ENCODE data around the gene CCDC28B.

The CCDC28B gene

DNA sequence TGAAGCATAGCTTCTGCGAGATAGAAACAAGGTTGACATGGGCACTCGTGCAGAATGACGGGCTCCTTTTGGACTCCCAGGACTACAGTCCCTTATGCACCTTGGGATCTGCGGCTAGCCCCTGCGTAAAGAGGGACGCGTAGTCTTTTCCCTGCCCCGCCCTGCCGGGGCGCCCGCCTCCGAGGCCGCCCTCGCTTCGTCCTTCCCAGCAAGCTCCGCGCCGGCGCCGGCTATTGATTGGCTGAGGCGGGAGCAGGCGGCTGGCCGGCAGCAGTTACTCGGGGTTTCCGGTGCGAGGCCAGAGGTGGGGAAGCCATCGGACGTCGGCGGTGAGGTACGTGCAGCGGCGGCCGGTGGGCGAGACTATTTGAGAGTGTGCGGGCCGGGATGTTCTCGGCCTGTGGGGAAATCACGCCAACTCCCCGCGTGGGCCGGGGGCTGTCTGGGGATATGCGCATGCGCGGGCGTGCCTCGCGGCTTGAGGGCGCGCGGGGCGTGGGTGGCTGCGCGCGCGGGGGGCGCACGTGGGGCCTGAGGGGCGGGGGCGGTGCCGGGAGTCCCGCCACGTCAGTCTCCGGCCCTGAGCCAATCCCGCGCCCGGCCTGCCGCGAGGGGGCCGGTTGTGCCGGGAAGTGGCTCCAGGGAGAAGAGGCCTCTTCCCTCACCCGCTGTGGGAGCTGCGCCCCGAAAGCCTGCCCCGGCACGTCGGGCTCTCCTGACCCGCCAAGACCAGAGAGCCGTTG, 20.8 kb upstream of the CCDC28B start, which contains the start of gene TXLNA:
TXLNA (plus strand) TSS at position 233 of the 743 bp plus-strand sequence. CDS start 671 bp downstream, outside the sequence.
- H3K36me3 ChIP-seq (ENCODE audit: control insufficient read depth, insufficient read depth, low read length), result peaks cover 37% of the 10 kb centered on the region
- peaks cover 27% of the 10 kb centered on the region for H3K4me1 ChIP-seq (ENCODE audit: control insufficient read depth, insufficient read depth, low read length)
- H3K9me3 ChIP-seq (ENCODE audit: control insufficient read depth, insufficient read depth, low read depth, low read length), result no peaks in the 10 kb centered on the region
- H3K9ac ChIP-seq (ENCODE audit: low read length), result peak within 1 kb of the TSS; percentile 93
- peak within 1 kb of the TSS; percentile 94 for H3K27ac ChIP-seq (ENCODE audit: low read depth, low read length)
- peak within 1 kb of the TSS; percentile 78 for H3K4me3 ChIP-seq (ENCODE audit: low read depth, low read length)
- no peaks in the 10 kb centered on the region for H3K27me3 ChIP-seq (ENCODE audit: control insufficient read depth, insufficient read depth, low read length)

DNA sequence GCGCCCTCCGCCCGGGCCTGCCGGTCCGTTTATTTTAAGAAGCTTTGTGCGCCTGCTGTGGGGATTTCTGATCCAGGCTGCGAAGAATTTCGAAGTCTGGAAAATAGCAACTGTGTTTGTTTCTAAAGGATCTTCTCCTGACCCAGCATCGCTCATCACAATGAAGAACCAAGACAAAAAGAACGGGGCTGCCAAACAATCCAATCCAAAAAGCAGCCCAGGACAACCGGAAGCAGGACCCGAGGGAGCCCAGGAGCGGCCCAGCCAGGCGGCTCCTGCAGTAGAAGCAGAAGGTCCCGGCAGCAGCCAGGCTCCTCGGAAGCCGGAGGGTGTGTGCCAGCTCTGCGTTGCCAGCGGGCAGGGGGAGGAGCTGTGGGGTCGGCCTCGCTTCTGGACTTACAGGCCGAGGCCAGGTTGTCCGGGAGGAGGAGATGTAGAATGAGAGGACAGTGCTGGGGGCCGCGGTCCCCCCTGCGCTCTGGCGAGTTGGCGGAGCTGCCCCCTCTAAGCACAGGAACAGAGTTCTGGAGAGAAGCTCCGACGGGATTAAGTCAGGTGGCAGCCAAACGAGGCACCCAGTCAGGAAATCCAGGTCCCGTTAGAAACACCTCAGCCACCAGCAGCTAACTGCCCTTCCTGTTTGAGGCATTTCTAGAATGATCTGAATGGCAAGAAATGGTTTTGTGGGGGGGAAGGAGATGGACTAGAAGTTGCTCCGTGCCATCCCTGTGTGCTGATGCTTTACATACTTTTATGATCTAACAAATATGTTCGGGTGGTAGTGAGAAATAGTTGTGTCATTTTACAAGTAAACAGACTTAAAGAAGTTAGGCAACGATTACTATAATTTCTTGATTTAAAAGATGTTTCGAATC, 20.0 kb upstream of the CCDC28B start:
- Histone ChIP-seq H3K4me1 (ENCODE audit: control insufficient read depth, insufficient read depth, low read length) (peaks cover 27% of the 10 kb centered on the region), H3K36me3 (ENCODE audit: control insufficient read depth, insufficient read depth, low read length) (peaks cover 40% of the 10 kb centered on the region), H3K27me3 (ENCODE audit: control insufficient read depth, insufficient read depth, low read length) (no peaks in the 10 kb centered on the region), H3K9me3 (ENCODE audit: control insufficient read depth, insufficient read depth, low read depth, low read length) (no peaks in the 10 kb centered on the region), H3K4me3 (ENCODE audit: low read depth, low read length) (peak overlapping the region; percentile 78), H3K9ac (ENCODE audit: low read length) (peak overlapping the region; percentile 93), H3K27ac (ENCODE audit: low read depth, low read length) (peak overlapping the region; percentile 94; the same call in 1 of the 2 replicates)

DNA sequence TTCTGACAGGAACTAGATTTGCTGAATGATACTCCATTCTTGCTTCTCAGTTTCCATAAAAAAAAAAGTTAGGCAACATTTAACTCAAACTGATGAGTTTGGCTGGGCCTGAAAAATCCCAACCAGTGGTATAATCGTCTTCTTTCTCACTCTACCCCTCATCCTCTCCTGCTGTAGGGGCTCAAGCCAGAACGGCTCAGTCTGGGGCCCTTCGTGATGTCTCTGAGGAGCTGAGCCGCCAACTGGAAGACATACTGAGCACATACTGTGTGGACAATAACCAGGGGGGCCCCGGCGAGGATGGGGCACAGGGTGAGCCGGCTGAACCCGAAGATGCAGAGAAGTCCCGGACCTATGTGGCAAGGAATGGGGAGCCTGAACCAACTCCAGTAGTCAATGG, 19.3 kb upstream of the CCDC28B start:
- Histone ChIP-seq H3K9ac (ENCODE audit: low read length) (no peak overlapping the region), H3K27me3 (ENCODE audit: control insufficient read depth, insufficient read depth, low read length) (no peaks in the 10 kb centered on the region), H3K36me3 (ENCODE audit: control insufficient read depth, insufficient read depth, low read length) (peaks cover 46% of the 10 kb centered on the region), H3K27ac (ENCODE audit: low read depth, low read length) (no peak overlapping the region), H3K9me3 (ENCODE audit: control insufficient read depth, insufficient read depth, low read depth, low read length) (no peaks in the 10 kb centered on the region), H3K4me3 (ENCODE audit: low read depth, low read length) (peak overlapping the region; percentile 78), H3K4me1 (ENCODE audit: control insufficient read depth, insufficient read depth, low read length) (peaks cover 27% of the 10 kb centered on the region)

- Histone ChIP-seq H3K9ac (ENCODE audit: low read length) (no peak overlapping the region), H3K4me3 (ENCODE audit: low read depth, low read length) (no peak overlapping the region), H3K9me3 (ENCODE audit: control insufficient read depth, insufficient read depth, low read depth, low read length) (no peaks in the 10 kb centered on the region), H3K36me3 (ENCODE audit: control insufficient read depth, insufficient read depth, low read length) (peaks cover 51% of the 10 kb centered on the region), H3K27ac (ENCODE audit: low read depth, low read length) (no peak overlapping the region), H3K4me1 (ENCODE audit: control insufficient read depth, insufficient read depth, low read length) (peaks cover 27% of the 10 kb centered on the region), H3K27me3 (ENCODE audit: control insufficient read depth, insufficient read depth, low read length) (no peaks in the 10 kb centered on the region)
These were observed 18.8 kb upstream of the CCDC28B start for GRCh38 chr1:32181563-32181962.

DNA sequence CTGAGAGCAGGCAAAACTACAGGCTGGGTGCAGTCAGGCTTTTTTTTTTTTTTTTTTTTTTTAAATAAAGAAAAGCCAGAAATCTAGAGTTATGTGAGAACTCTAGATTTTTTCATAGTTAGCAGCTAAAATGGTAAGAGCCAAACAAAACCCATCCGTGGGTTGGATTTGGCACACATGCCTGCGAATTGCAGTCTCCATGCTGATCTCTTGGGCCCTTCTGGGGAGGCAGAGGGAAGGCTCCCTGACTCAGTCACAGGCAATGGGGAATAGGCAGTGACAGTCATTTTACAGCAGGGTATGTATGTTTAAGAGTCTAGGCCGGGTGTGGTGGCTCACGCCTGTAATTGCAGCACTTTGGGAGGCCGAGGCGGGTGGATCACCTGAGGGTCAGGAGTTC, 18.3 kb upstream of the CCDC28B start:
- H3K4me1 ChIP-seq (ENCODE audit: control insufficient read depth, insufficient read depth, low read length), result peaks cover 27% of the 10 kb centered on the region
- H3K9ac ChIP-seq (ENCODE audit: low read length), result no peak overlapping the region
- no peaks in the 10 kb centered on the region for H3K9me3 ChIP-seq (ENCODE audit: control insufficient read depth, insufficient read depth, low read depth, low read length)
- no peaks in the 10 kb centered on the region for H3K27me3 ChIP-seq (ENCODE audit: control insufficient read depth, insufficient read depth, low read length)
- peaks cover 56% of the 10 kb centered on the region for H3K36me3 ChIP-seq (ENCODE audit: control insufficient read depth, insufficient read depth, low read length)
- H3K4me3 ChIP-seq (ENCODE audit: low read depth, low read length), result no peak overlapping the region
- no peak overlapping the region for H3K27ac ChIP-seq (ENCODE audit: low read depth, low read length)

DNA sequence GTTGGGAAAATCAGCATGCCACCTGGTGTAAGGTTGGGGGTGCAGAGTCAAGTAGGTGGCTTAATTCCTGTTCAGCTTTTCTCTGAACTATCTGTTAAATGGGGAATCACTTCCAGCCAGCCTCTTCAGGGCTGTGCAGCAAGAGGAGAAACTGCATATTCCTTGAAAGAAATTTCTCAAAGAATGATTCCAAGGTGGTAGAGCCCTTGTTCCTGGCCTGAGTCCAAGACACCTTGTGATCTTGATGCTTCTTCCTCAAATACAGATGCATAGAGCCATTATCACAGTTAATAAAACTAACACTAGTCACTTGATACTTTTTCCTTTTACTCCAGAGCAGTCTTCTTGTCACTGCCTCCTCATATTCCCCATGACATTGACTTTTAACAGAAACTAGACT, 15.7 kb upstream of the CCDC28B start:
- peaks cover 81% of the 10 kb centered on the region for H3K36me3 ChIP-seq (ENCODE audit: control insufficient read depth, insufficient read depth, low read length)
- H3K4me1 ChIP-seq (ENCODE audit: control insufficient read depth, insufficient read depth, low read length), result peaks cover 11% of the 10 kb centered on the region; the same call in 1 of the 2 replicates
- no peak overlapping the region for H3K27ac ChIP-seq (ENCODE audit: low read depth, low read length)
- no peak overlapping the region for H3K9ac ChIP-seq (ENCODE audit: low read length)
- H3K27me3 ChIP-seq (ENCODE audit: control insufficient read depth, insufficient read depth, low read length), result no peaks in the 10 kb centered on the region
- H3K9me3 ChIP-seq (ENCODE audit: control insufficient read depth, insufficient read depth, low read depth, low read length), result no peaks in the 10 kb centered on the region
- no peak overlapping the region for H3K4me3 ChIP-seq (ENCODE audit: low read depth, low read length)

DNA sequence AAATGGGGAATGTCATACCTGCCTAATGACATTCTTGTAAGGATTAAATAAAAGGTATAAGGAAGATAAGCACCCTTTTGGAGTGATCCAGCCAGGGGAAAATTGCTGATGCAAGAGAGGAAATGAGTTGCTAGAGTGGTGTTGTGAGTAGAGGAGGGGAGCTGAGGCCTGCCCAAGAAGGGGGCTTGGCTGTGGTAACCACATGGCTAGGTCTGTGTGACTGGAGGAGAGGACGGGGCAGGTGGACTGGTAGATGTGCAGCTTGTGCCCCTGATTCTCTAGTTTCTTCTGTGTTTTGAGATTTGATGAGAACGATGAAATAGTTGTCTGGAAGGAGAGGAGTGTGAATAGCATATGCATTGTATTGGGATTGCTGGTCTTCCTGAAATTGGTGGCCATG, 14.3 kb upstream of the CCDC28B start:
- peak overlapping the region; percentile 68; the same call in 1 of the 2 replicates for H3K27ac ChIP-seq (ENCODE audit: low read depth, low read length)
- peaks cover 89% of the 10 kb centered on the region for H3K36me3 ChIP-seq (ENCODE audit: control insufficient read depth, insufficient read depth, low read length)
- peak overlapping the region; percentile 35 for H3K9ac ChIP-seq (ENCODE audit: low read length)
- H3K9me3 ChIP-seq (ENCODE audit: control insufficient read depth, insufficient read depth, low read depth, low read length), result no peaks in the 10 kb centered on the region
- H3K4me1 ChIP-seq (ENCODE audit: control insufficient read depth, insufficient read depth, low read length), result peaks cover 4% of the 10 kb centered on the region; the same call in 1 of the 2 replicates
- H3K4me3 ChIP-seq (ENCODE audit: low read depth, low read length), result no peak overlapping the region
- H3K27me3 ChIP-seq (ENCODE audit: control insufficient read depth, insufficient read depth, low read length), result no peaks in the 10 kb centered on the region

DNA sequence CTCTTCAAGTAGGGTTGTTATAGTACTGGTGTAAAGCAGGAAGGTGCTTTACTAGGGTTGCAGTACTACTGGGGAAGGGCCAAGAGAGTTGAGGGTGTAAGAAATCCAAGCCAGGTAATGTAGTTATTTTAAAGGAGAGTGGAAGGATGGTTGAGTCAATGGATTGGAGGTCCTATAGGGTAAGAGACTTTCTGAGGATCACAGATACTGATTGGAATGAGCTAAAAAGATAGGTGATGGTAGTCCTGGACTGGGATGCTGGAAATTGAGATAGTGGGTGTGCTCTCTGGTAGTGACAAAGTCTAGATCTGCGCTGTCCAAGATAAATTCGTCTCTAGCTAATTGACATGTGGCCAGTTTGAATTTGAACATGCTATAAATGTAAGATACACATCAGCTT, 13.9 kb upstream of the CCDC28B start:
- no peaks in the 10 kb centered on the region for H3K9me3 ChIP-seq (ENCODE audit: control insufficient read depth, insufficient read depth, low read depth, low read length)
- peak overlapping the region; percentile 35 for H3K9ac ChIP-seq (ENCODE audit: low read length)
- peaks cover 89% of the 10 kb centered on the region for H3K36me3 ChIP-seq (ENCODE audit: control insufficient read depth, insufficient read depth, low read length)
- H3K27ac ChIP-seq (ENCODE audit: low read depth, low read length), result peak overlapping the region; percentile 68; the same call in 1 of the 2 replicates
- no peak overlapping the region for H3K4me3 ChIP-seq (ENCODE audit: low read depth, low read length)
- H3K27me3 ChIP-seq (ENCODE audit: control insufficient read depth, insufficient read depth, low read length), result no peaks in the 10 kb centered on the region
- H3K4me1 ChIP-seq (ENCODE audit: control insufficient read depth, insufficient read depth, low read length), result no peaks in the 10 kb centered on the region

GRCh38 chr1:32187850-32188249, 12.5 kb upstream of the CCDC28B start:
- H3K4me3 ChIP-seq (ENCODE audit: low read depth, low read length), result no peak overlapping the region
- H3K27ac ChIP-seq (ENCODE audit: low read depth, low read length), result no peak overlapping the region
- H3K4me1 ChIP-seq (ENCODE audit: control insufficient read depth, insufficient read depth, low read length), result no peaks in the 10 kb centered on the region
- H3K36me3 ChIP-seq (ENCODE audit: control insufficient read depth, insufficient read depth, low read length), result peaks cover 90% of the 10 kb centered on the region
- H3K27me3 ChIP-seq (ENCODE audit: control insufficient read depth, insufficient read depth, low read length), result no peaks in the 10 kb centered on the region
- H3K9ac ChIP-seq (ENCODE audit: low read length), result no peak overlapping the region
- H3K9me3 ChIP-seq (ENCODE audit: control insufficient read depth, insufficient read depth, low read depth, low read length), result no peaks in the 10 kb centered on the region

DNA sequence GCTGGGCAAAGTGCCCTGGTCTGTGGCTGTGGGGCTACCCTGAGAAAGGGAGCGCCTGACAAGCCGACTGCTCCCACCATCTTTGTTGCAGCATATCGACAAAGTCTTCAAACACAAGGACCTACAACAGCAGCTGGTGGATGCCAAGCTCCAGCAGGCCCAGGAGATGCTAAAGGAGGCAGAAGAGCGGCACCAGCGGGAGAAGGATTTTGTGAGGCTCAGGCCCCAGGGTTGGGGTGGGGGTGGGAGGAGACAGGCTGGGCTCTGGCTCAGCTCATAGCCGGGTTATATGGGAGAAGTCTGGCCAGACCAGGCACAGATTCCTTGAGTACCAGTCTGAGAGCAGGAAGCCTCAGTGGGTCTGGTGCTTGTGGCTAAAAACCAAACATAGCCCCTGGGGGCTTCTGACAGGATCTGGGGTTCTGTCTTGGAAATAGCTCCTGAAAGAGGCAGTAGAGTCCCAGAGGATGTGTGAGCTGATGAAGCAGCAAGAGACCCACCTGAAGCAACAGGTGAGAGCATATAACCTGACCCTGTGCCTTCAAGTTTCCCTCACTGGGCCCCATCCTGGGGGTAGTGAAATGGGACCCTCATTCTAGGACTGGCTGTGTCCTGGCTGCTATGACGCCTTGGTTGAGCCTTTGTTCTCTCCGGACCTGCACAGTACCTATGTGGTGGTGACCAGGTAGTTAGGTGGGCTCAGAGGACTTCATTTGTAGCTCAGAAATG, 8.0 kb upstream of the CCDC28B start:
- H3K27ac ChIP-seq (ENCODE audit: low read depth, low read length), result no peak overlapping the region
- H3K9ac ChIP-seq (ENCODE audit: low read length), result no peak overlapping the region
- peaks cover 100% of the 10 kb centered on the region for H3K36me3 ChIP-seq (ENCODE audit: control insufficient read depth, insufficient read depth, low read length)
- no peak overlapping the region for H3K4me3 ChIP-seq (ENCODE audit: low read depth, low read length)
- H3K9me3 ChIP-seq (ENCODE audit: control insufficient read depth, insufficient read depth, low read depth, low read length), result no peaks in the 10 kb centered on the region
- no peaks in the 10 kb centered on the region for H3K4me1 ChIP-seq (ENCODE audit: control insufficient read depth, insufficient read depth, low read length)
- H3K27me3 ChIP-seq (ENCODE audit: control insufficient read depth, insufficient read depth, low read length), result no peaks in the 10 kb centered on the region

All from HUES6 (cell line).